Lung (tissue), 13 donors: ENCODE results near the gene PPP1R8. TPM values are rescaled to one million over a fixed set of nuclear protein-coding genes. Genes with fewer than 3 reads are reported as not detected.

ENCODE experiments used
- ATAC-seq: fragments of 200-7000 bp; cut with Tn5 transposase; one replicate; pipeline ENCODE4 v1.9.1; 2020; ENCODE audit warnings: moderate number of reproducible peaks; ENCODE audit not compliant: insufficient read depth, low FRiP score
- DNase-seq, 3 donors: peaks; one replicate each; pipeline ENCODE4 v3.0.0-alpha.2; 2013 to 2017
- H3K27ac ChIP-seq, 2 donors: one replicate each; pipeline ENCODE4 v1.5.1; 2013; ENCODE audit warnings: mild to moderate bottlenecking in 2 of 2, moderate library complexity in 2 of 2, control low read depth in 1 of 2, inconsistent platforms in 1 of 2, low read depth in 1 of 2, low read length in 1 of 2
- H3K27me3 ChIP-seq, 3 donors: one replicate each; pipeline ENCODE4 v1.5.1; 2013; ENCODE audit warnings: low read length in 2 of 3; ENCODE audit not compliant: control insufficient read depth in 3 of 3, insufficient read depth in 3 of 3
- H3K36me3 ChIP-seq, 4 donors: one replicate each; pipeline ENCODE4 v1.5.1; 2013; ENCODE audit warnings: low read length in 4 of 4, mild to moderate bottlenecking in 1 of 4, moderate library complexity in 1 of 4; ENCODE audit not compliant: control insufficient read depth in 4 of 4, insufficient read depth in 4 of 4
- H3K4me1 ChIP-seq, 5 donors: one replicate each; pipeline ENCODE4 v1.5.1; 2013; ENCODE audit warnings: low read length in 5 of 5, mild to moderate bottlenecking in 2 of 5, moderate library complexity in 1 of 5; ENCODE audit not compliant: control insufficient read depth in 5 of 5, insufficient read depth in 5 of 5
- H3K4me3 ChIP-seq: one replicate; pipeline ENCODE4 v1.5.1; 2013; ENCODE audit warnings: mild to moderate bottlenecking, control low read depth, moderate library complexity
- H3K9ac ChIP-seq, 2 donors: one replicate each; pipeline ENCODE4 v1.5.1; 2013; ENCODE audit warnings: low read length in 2 of 2, control low read depth in 1 of 2; ENCODE audit not compliant: insufficient read depth in 1 of 2
- H3K9me3 ChIP-seq, 4 donors: one replicate each; pipeline ENCODE4 v1.5.1; 2013; ENCODE audit warnings: low read length in 3 of 4, mild to moderate bottlenecking in 1 of 4, moderate library complexity in 1 of 4; ENCODE audit not compliant: control insufficient read depth in 4 of 4, insufficient read depth in 3 of 4
- WGBS, 2 donors: extraction: QIAGEN DNeasy Blood & Tissue Kit; methylation state at CpG; one replicate each; pipeline ENCODE4 v1.1.7; 2013; 5-methylcytosine and 5-hydroxymethylcytosine counted together
- polyA plus RNA-seq, 2 donors: library from polyadenylated mRNA; stranded (reverse); fragments of 200-250 nt; gene quantifications; one replicate each; pipeline ENCODE4 v1.2.1, GENCODE V29; 2013
- small RNA-seq: library from RNA; depleted of rRNA; stranded (forward); fragments of <200 nt; gene quantifications from one replicate; pipeline ENCODE3, GENCODE V24; 2014; ENCODE audit warnings: low replicate concordance
- total RNA-seq, 2 donors: library from RNA; depleted of rRNA in 1 of 2; stranded (reverse); fragments of >200 nt in 1 of 2; gene quantifications; one replicate each; pipeline ENCODE4 v1.2.1, GENCODE V29; 2014 to 2021
- TF ChIP-seq, protein P1 (sequence below): IDR thresholded peaks from 2 replicates; pipeline ENCODE4 v1.5.1; 2012; ENCODE audit warnings: mild to moderate bottlenecking; ENCODE audit errors: control extremely low read depth, extremely low read depth
- donor health status: control.
- donor health status: control.
- donor health status: Bipolar disorder and iron deficiency.
- donor health status: healthy.
- donor health status: DM: yes; HTN: yes; CAD: no.

Gene PPP1R8
- total and polyA plus RNA-seq, 4 donors = 20.9 to 37.0 (median 33.4) TPM

DNA sequence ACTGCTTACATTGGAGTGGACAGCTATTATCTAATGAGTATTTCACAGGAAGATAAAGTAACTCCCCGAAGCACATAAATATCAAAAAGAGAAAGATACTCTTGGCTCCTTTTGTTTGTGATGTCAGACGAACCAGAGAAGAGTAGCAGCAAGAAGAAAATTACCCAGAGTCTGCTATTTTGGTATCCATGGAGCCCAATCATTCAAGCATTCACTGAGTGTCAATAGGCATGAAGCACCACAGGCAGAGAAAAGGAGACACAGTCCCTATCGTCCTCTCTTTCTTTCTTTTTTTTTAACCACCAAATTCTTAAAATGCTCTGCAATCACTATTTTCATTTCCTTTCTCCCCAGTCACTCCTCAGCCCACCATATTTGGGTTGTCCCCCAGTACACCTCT lies 63.9 kb downstream of the PPP1R8 start:
- Histone ChIP-seq H3K4me1 (no peaks in the 10 kb centered on the region), H3K27me3 (no peaks in the 10 kb centered on the region), H3K36me3 (peaks cover 10 to 35% (median 28%) of the 10 kb centered on the region in 4 donors), H3K4me3 (no peak overlapping the region), H3K9me3 (no peaks in the 10 kb centered on the region), H3K27ac (no peak overlapping the region), H3K9ac (no peak overlapping the region)
- WGBS, 2 donors = 82 to 88% methylated on average over 3 of the region's 3 CpGs
- DNase-seq (no peak), ATAC-seq (no peak)
- TF ChIP-seq, protein P1, sequence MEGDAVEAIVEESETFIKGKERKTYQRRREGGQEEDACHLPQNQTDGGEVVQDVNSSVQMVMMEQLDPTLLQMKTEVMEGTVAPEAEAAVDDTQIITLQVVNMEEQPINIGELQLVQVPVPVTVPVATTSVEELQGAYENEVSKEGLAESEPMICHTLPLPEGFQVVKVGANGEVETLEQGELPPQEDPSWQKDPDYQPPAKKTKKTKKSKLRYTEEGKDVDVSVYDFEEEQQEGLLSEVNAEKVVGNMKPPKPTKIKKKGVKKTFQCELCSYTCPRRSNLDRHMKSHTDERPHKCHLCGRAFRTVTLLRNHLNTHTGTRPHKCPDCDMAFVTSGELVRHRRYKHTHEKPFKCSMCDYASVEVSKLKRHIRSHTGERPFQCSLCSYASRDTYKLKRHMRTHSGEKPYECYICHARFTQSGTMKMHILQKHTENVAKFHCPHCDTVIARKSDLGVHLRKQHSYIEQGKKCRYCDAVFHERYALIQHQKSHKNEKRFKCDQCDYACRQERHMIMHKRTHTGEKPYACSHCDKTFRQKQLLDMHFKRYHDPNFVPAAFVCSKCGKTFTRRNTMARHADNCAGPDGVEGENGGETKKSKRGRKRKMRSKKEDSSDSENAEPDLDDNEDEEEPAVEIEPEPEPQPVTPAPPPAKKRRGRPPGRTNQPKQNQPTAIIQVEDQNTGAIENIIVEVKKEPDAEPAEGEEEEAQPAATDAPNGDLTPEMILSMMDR = no peak

Small RNA genes lying within 50 kb of the gene (small RNA-seq; reads per million reads assigned to genes)
- gene RNU6-1245P (not detected), gene SCARNA1 (47.2 reads per million, percentile 97 among the genes with 10 or more reads in this experiment)

Other genes with a start within 250 kb of the PPP1R8 start
- 10 to 100 TPM; 31.8 to 37.9 TPM for gene AHDC1, start 226.6 kb upstream of the PPP1R8 start, total RNA-seq
- gene AHDC1, start 226.6 kb upstream of the PPP1R8 start, polyA plus RNA-seq = 10 to 100 TPM; 10.3 to 11.8 TPM
- 100 to 1,000 TPM in 1 of 2 donors, 10 to 100 TPM in 1; 26.6 to 108 TPM for gene FGR, start 195.6 kb upstream of the PPP1R8 start, total RNA-seq
- gene FGR, start 195.6 kb upstream of the PPP1R8 start, polyA plus RNA-seq = 100 to 1,000 TPM; 113 to 403 TPM
- 100 to 1,000 TPM in 1 of 2 donors, 10 to 100 TPM in 1; 36.0 to 129 TPM for gene IFI6, start 158.6 kb upstream of the PPP1R8 start, total RNA-seq
- gene IFI6, start 158.6 kb upstream of the PPP1R8 start, polyA plus RNA-seq = 100 to 1,000 TPM; 110 to 383 TPM
- gene FAM76A, start 104.8 kb upstream of the PPP1R8 start, total RNA-seq = 10 to 100 TPM; 18.1 to 19.4 TPM
- 1 to 10 TPM; 4.3 to 8.2 TPM for gene FAM76A, start 104.8 kb upstream of the PPP1R8 start, polyA plus RNA-seq
- gene STX12, start 57.6 kb upstream of the PPP1R8 start, total RNA-seq = 10 to 100 TPM; 78.5 to 94.0 TPM
- gene STX12, start 57.6 kb upstream of the PPP1R8 start, polyA plus RNA-seq = 10 to 100 TPM; 32.5 to 67.2 TPM
- 100 to 1,000 TPM in 1 of 2 donors, 10 to 100 TPM in 1; 21.3 to 115 TPM for gene THEMIS2, start 41.8 kb downstream of the PPP1R8 start, total RNA-seq
- gene THEMIS2, start 41.8 kb downstream of the PPP1R8 start, polyA plus RNA-seq = 100 to 1,000 TPM in 1 of 2 donors, 10 to 100 TPM in 1; 29.0 to 153 TPM
- 10 to 100 TPM; 23.5 to 39.6 TPM for gene RPA2, start 83.8 kb downstream of the PPP1R8 start, total RNA-seq
- 10 to 100 TPM; 24.2 to 31.0 TPM for gene RPA2, start 83.8 kb downstream of the PPP1R8 start, polyA plus RNA-seq
- gene SMPDL3B, start 104.2 kb downstream of the PPP1R8 start, total RNA-seq = 10 to 100 TPM; 16.5 to 17.6 TPM
- 10 to 100 TPM in 1 of 2 donors, 1 to 10 TPM in 1; 6.4 to 17.0 TPM for gene SMPDL3B, start 104.2 kb downstream of the PPP1R8 start, polyA plus RNA-seq
- 1 to 10 TPM; 4.6 to 8.4 TPM for gene XKR8, start 129.2 kb downstream of the PPP1R8 start, total RNA-seq
- gene XKR8, start 129.2 kb downstream of the PPP1R8 start, polyA plus RNA-seq = 10 to 100 TPM in 1 of 2 donors, 1 to 10 TPM in 1; 6.0 to 11.5 TPM